HepG2 (cell line): Measurements from ENCODE around the gene TMEM63B. TPM values are rescaled to one million over a fixed set of nuclear protein-coding genes. Genes with fewer than 3 reads are reported as not detected.
A peak's percentile ranks its signal among the peaks of the same experiment; 100 is the strongest.

Experiments
- BHLHE40 ChIP-seq: IDR thresholded peaks from 2 replicates; pipeline ENCODE4 v1.6.1; 2011; ENCODE audit warnings: low read length, improper control_type of control experiment
- GMEB2 ChIP-seq: IDR thresholded peaks from 2 replicates; pipeline ENCODE4 v1.6.1; 2016; ENCODE audit warnings: missing biosample characterization, missing genetic modification reagents, low read depth
- KDM2A ChIP-seq: sonication (generic); formaldehyde crosslinking; IDR thresholded peaks from 2 replicates; pipeline ENCODE4 v1.4.0; 2020; ENCODE audit warnings: low read depth, missing genetic modification reagents, borderline replicate concordance
- MTA3 ChIP-seq: sonication (generic); formaldehyde crosslinking; IDR thresholded peaks from 2 replicates; pipeline ENCODE4 v1.4.0; 2020; ENCODE audit warnings: missing genetic modification reagents
- NFAT5 ChIP-seq: sonication (generic); formaldehyde crosslinking; IDR thresholded peaks from 2 replicates; pipeline ENCODE4 v1.4.0; 2020; ENCODE audit warnings: missing genetic modification reagents
- NR1H2 ChIP-seq: sonication (generic); formaldehyde crosslinking; IDR thresholded peaks from 2 replicates; pipeline ENCODE4 v1.8.1; 2022; ENCODE audit warnings: low read depth, missing genetic modification reagents, borderline replicate concordance
- RFX3 ChIP-seq: IDR thresholded peaks from 2 replicates; pipeline ENCODE4 v1.6.1; 2016; ENCODE audit warnings: missing biosample characterization, missing genetic modification reagents
- SMARCE1 ChIP-seq: fragments of 450-650 bp; IDR thresholded peaks from 2 replicates; pipeline ENCODE4 v1.6.1; 2017; ENCODE audit warnings: borderline replicate concordance
- SP4 ChIP-seq: sonication (generic); formaldehyde crosslinking; IDR thresholded peaks from 2 replicates; pipeline ENCODE4 v1.8.1; 2023; ENCODE audit warnings: mild to moderate bottlenecking, missing genetic modification reagents
- SRY ChIP-seq: sonication (generic); formaldehyde crosslinking; IDR thresholded peaks from 2 replicates; pipeline ENCODE4 v1.8.0; 2022; ENCODE audit warnings: mild to moderate bottlenecking, missing genetic modification reagents
- TAF1 ChIP-seq: sonication (generic); formaldehyde crosslinking; IDR thresholded peaks from 2 replicates; pipeline ENCODE4 v1.4.0; 2020; ENCODE audit warnings: missing genetic modification reagents
- TP53 ChIP-seq: sonication (generic); formaldehyde crosslinking; conservative IDR thresholded peaks from 2 replicates; pipeline ENCODE4 v1.4.0; 2020; ENCODE audit warnings: missing genetic modification reagents
- ZBTB43 ChIP-seq: sonication (generic); formaldehyde crosslinking; conservative IDR thresholded peaks from 2 replicates; pipeline ENCODE4 v1.4.0; 2020; ENCODE audit warnings: missing genetic modification reagents
- ZC3H13 ChIP-seq: sonication (generic); formaldehyde crosslinking; IDR thresholded peaks from 2 replicates; pipeline ENCODE4 v1.8.1; 2023; ENCODE audit warnings: mild to moderate bottlenecking, missing genetic modification reagents, moderate library complexity
- ZMYM3 ChIP-seq: sonication (generic); formaldehyde crosslinking; IDR thresholded peaks from 2 replicates; pipeline ENCODE4 v1.5.1; 2020; ENCODE audit warnings: mild to moderate bottlenecking, missing genetic modification reagents
- ZNF101 ChIP-seq: sonication (generic); formaldehyde crosslinking; IDR thresholded peaks from 2 replicates; pipeline ENCODE4 v1.4.0; 2020; ENCODE audit warnings: mild to moderate bottlenecking, low read depth, missing genetic modification reagents, borderline replicate concordance
- ZNF441 ChIP-seq: sonication (generic); formaldehyde crosslinking; IDR thresholded peaks from 2 replicates; pipeline ENCODE4 v1.7.0; 2021; ENCODE audit warnings: missing genetic modification reagents, borderline replicate concordance
- ZNF501 ChIP-seq: sonication (generic); formaldehyde crosslinking; IDR thresholded peaks from 2 replicates; pipeline ENCODE4 v1.5.1; 2020; ENCODE audit warnings: mild to moderate bottlenecking, moderate library complexity, missing genetic modification reagents
- ZNF562 ChIP-seq: sonication (generic); formaldehyde crosslinking; IDR thresholded peaks from 2 replicates; pipeline ENCODE4 v1.8.0; 2022; ENCODE audit warnings: missing genetic modification reagents, borderline replicate concordance
- ZNF567 ChIP-seq: sonication (generic); formaldehyde crosslinking; IDR thresholded peaks from 2 replicates; pipeline ENCODE4 v1.8.1; 2023; ENCODE audit warnings: mild to moderate bottlenecking, missing genetic modification reagents, borderline replicate concordance
- ZNF569 ChIP-seq: sonication (generic); formaldehyde crosslinking; IDR thresholded peaks from 2 replicates; pipeline ENCODE4 v1.5.0; 2020; ENCODE audit warnings: mild to moderate bottlenecking, missing genetic modification reagents, moderate library complexity, borderline replicate concordance
- ZSCAN31 ChIP-seq: sonication (generic); formaldehyde crosslinking; IDR thresholded peaks from 2 replicates; pipeline ENCODE4 v1.5.0; 2020; ENCODE audit warnings: low read depth, mild to moderate bottlenecking, missing genetic modification reagents
- polyA plus RNA-seq, 8 experiments: library from polyadenylated mRNA; depleted of rRNA in 3 of 8; stranded (reverse) in 7 of 8; unstranded in 1 of 8; fragments of >200 nt; fragmentation: Illumina TruSeq in 4 of 8; extraction: Trizol in 4 of 8; gene quantifications; 2 replicates each; pipeline versions ENCODE4 v1.2.1 to v1.2.3, GENCODE V29; 2011 to 2016; ENCODE audit warnings: low read depth in 4 of 8, missing spikeins in 1 of 8, mixed read lengths in 1 of 8; ENCODE audit not compliant: insufficient read depth in 1 of 8
- total RNA-seq, 5 experiments: library from RNA; depleted of rRNA; stranded (reverse); fragments of >200 nt; fragmentation: Illumina TruSeq; extraction: Trizol; gene quantifications; 2 replicates each; pipeline ENCODE4 v1.2.3, GENCODE V29; 2016; ENCODE audit warnings: low read depth in 1 of 5

The TMEM63B gene
- total and polyA plus RNA-seq, 2 of the 13 experiments (the other 11 are each of a cell fraction or from before 2014, with no cell fraction given): 27.4 to 75.8 TPM

GRCh38 chr6:44128020-44128917 is 915 bp downstream of the TMEM63B start (continued):
- TF ChIP-seq BHLHE40 (no peak), ZNF567 (CRISPR knock-in tag) (no peak), GMEB2 (CRISPR knock-in tag) (no peak), NR1H2 (CRISPR knock-in tag) (no peak), KDM2A (CRISPR knock-in tag) (no peak; the same call in 1 of the 2 replicates), ZNF101 (CRISPR knock-in tag) (no peak), RFX3 (no peak), SP4 (CRISPR knock-in tag) (peak; percentile 53; the same call in 1 of the 2 replicates), ZNF441 (CRISPR knock-in tag) (no peak), TP53 (no peak), TAF1 (CRISPR knock-in tag) (peak; percentile 30; the same call in 1 of the 2 replicates), NFAT5 (CRISPR knock-in tag) (peak; percentile 53; the same call in 1 of the 2 replicates), SRY (CRISPR knock-in tag) (peak; percentile 56), MTA3 (CRISPR knock-in tag) (no peak), ZC3H13 (CRISPR knock-in tag) (no peak), ZNF501 (peak; percentile 83; the same call in 1 of the 2 replicates), ZNF569 (no peak), ZSCAN31 (peak; percentile 74; the same call in 1 of the 2 replicates), SMARCE1 (no peak), ZBTB43 (CRISPR knock-in tag) (no peak), ZMYM3 (CRISPR knock-in tag) (0 out of 2 replicates have a peak, but pooled peaks have one; percentile 2), ZNF562 (CRISPR knock-in tag) (no peak)
